ENCODE data around the gene ZNF845.
"Not testable (repeated sequence)": the region's sequence is repeated elsewhere in the genome, so short reads cannot be mapped to it uniquely, and the experiment has no call there.

Gene ZNF845

GRCh38 chr19:53333066-53333462 is 485 bp upstream of the ZNF845 start:
- H3K36me3 ChIP-seq (ENCODE audit: control insufficient read depth, insufficient read depth, low read length), result peaks cover 4% of the 10 kb centered on the region
- peaks cover 5% of the 10 kb centered on the region for H3K4me1 ChIP-seq (ENCODE audit: control insufficient read depth, insufficient read depth, low read length, poor library complexity, severe bottlenecking)
- peak overlapping the region; percentile 90 for H3K27ac ChIP-seq (ENCODE audit: low read depth, low read length, severe bottlenecking)
- WGBS, 2 experiments (ENCODE audit: insufficient coverage in 2 of 2), result 14 to 21% methylated on average over 5 to 10 of the region's 14 CpGs
- H3K9me3 ChIP-seq (ENCODE audit: control insufficient read depth, low read length), result peaks cover 12% of the 10 kb centered on the region
- peak overlapping the region; percentile 86 for H3K4me3 ChIP-seq (ENCODE audit: extremely low read depth, insufficient read depth, low read length, poor library complexity, severe bottlenecking)

- Histone ChIP-seq H3K9me3 (ENCODE audit: control insufficient read depth, low read length) (peaks cover 11% of the 10 kb centered on the region), H3K36me3 (ENCODE audit: control insufficient read depth, insufficient read depth, low read length) (peaks cover 96% of the 10 kb centered on the region)
- WGBS, 2 experiments (ENCODE audit: insufficient coverage in 2 of 2), result 86% methylated on average over 1 of the region's 4 CpGs; no CpG with 5 or more reads in 1 of the 2 experiments
- not testable (repeated sequence) for H3K27ac ChIP-seq (ENCODE audit: low read depth, low read length, severe bottlenecking); H3K4me1 ChIP-seq (ENCODE audit: control insufficient read depth, insufficient read depth, low read length, poor library complexity, severe bottlenecking); H3K4me3 ChIP-seq (ENCODE audit: extremely low read depth, insufficient read depth, low read length, poor library complexity, severe bottlenecking)
These were observed 10.9 kb downstream of the ZNF845 start for GRCh38 chr19:53344403-53344802.

GRCh38 chr19:53355739-53356138 is 22.2 kb downstream of the ZNF845 start:
- no peak overlapping the region for H3K27ac ChIP-seq (ENCODE audit: low read depth, low read length, severe bottlenecking)
- no CpG with 5 or more reads among the region's 1 CpG for WGBS, 2 experiments (ENCODE audit: insufficient coverage in 2 of 2)
- peaks cover 60% of the 10 kb centered on the region for H3K9me3 ChIP-seq (ENCODE audit: control insufficient read depth, low read length)

GRCh38 chr19:53357821-53358581 is 24.5 kb downstream of the ZNF845 start:
- WGBS, 2 experiments (ENCODE audit: insufficient coverage in 2 of 2), result 92 to 96% methylated on average over 19 to 25 of the region's 35 CpGs
- Histone ChIP-seq H3K36me3 (ENCODE audit: control insufficient read depth, insufficient read depth, low read length) (peaks cover 19% of the 10 kb centered on the region), H3K4me3 (ENCODE audit: extremely low read depth, insufficient read depth, low read length, poor library complexity, severe bottlenecking) (no peak overlapping the region), H3K27ac (ENCODE audit: low read depth, low read length, severe bottlenecking) (no peak overlapping the region), H3K4me1 (ENCODE audit: control insufficient read depth, insufficient read depth, low read length, poor library complexity, severe bottlenecking) (no peaks in the 10 kb centered on the region), H3K9me3 (ENCODE audit: control insufficient read depth, low read length) (peaks cover 40% of the 10 kb centered on the region)

More at GRCh38 chr19:53355739-53356138, 22.2 kb downstream of the ZNF845 start:
- Histone ChIP-seq H3K4me3 (ENCODE audit: extremely low read depth, insufficient read depth, low read length, poor library complexity, severe bottlenecking) (no peak overlapping the region), H3K36me3 (ENCODE audit: control insufficient read depth, insufficient read depth, low read length) (peaks cover 42% of the 10 kb centered on the region), H3K4me1 (ENCODE audit: control insufficient read depth, insufficient read depth, low read length, poor library complexity, severe bottlenecking) (no peaks in the 10 kb centered on the region)

GRCh38 chr19:53360056-53360455 is 26.5 kb downstream of the ZNF845 start:
- 92% methylated on average over 5 of the region's 10 CpGs; no CpG with 5 or more reads in 1 of the 2 experiments for WGBS, 2 experiments (ENCODE audit: insufficient coverage in 2 of 2)
- H3K36me3 ChIP-seq (ENCODE audit: control insufficient read depth, insufficient read depth, low read length); H3K4me1 ChIP-seq (ENCODE audit: control insufficient read depth, insufficient read depth, low read length, poor library complexity, severe bottlenecking); H3K4me3 ChIP-seq (ENCODE audit: extremely low read depth, insufficient read depth, low read length, poor library complexity, severe bottlenecking); H3K27ac ChIP-seq (ENCODE audit: low read depth, low read length, severe bottlenecking): not testable (repeated sequence)
- H3K9me3 ChIP-seq (ENCODE audit: control insufficient read depth, low read length), result peaks cover 20% of the 10 kb centered on the region

GRCh38 chr19:53365134-53365898 is 31.8 kb downstream of the ZNF845 start, which contains the start of gene ZNF525:
Gene ZNF525 (plus strand): TSS chr19:53365705. CDS start chr19:53372282, 6,577 bp downstream.
- Histone ChIP-seq H3K9me3 (ENCODE audit: control insufficient read depth, low read length) (no peaks in the 10 kb centered on the region), H3K4me1 (ENCODE audit: control insufficient read depth, insufficient read depth, low read length, poor library complexity, severe bottlenecking) (peaks cover 4% of the 10 kb centered on the region), H3K27ac (ENCODE audit: low read depth, low read length, severe bottlenecking) (no peak within 1 kb of the TSS), H3K36me3 (ENCODE audit: control insufficient read depth, insufficient read depth, low read length) (no peaks in the 10 kb centered on the region), H3K4me3 (ENCODE audit: extremely low read depth, insufficient read depth, low read length, poor library complexity, severe bottlenecking) (peak within 1 kb of the TSS; percentile 75)
- 2 to 3% methylated on average over 33 to 34 of the region's 45 CpGs for WGBS, 2 experiments (ENCODE audit: insufficient coverage in 2 of 2)

- WGBS, 2 experiments (ENCODE audit: insufficient coverage in 2 of 2), result 0% methylated on average over 20 to 26 of the region's 32 CpGs
- H3K27ac ChIP-seq (ENCODE audit: low read depth, low read length, severe bottlenecking), result no peak overlapping the region
- no peaks in the 10 kb centered on the region for H3K9me3 ChIP-seq (ENCODE audit: control insufficient read depth, low read length)
- H3K36me3 ChIP-seq (ENCODE audit: control insufficient read depth, insufficient read depth, low read length), result no peaks in the 10 kb centered on the region
- H3K4me3 ChIP-seq (ENCODE audit: extremely low read depth, insufficient read depth, low read length, poor library complexity, severe bottlenecking), result peak overlapping the region; percentile 75
- peaks cover 4% of the 10 kb centered on the region for H3K4me1 ChIP-seq (ENCODE audit: control insufficient read depth, insufficient read depth, low read length, poor library complexity, severe bottlenecking)
These were observed 32.4 kb downstream of the ZNF845 start for GRCh38 chr19:53365899-53366493.

- Histone ChIP-seq H3K27ac (ENCODE audit: low read depth, low read length, severe bottlenecking) (no peak overlapping the region), H3K4me3 (ENCODE audit: extremely low read depth, insufficient read depth, low read length, poor library complexity, severe bottlenecking) (no peak overlapping the region), H3K9me3 (ENCODE audit: control insufficient read depth, low read length) (peaks cover 4% of the 10 kb centered on the region), H3K36me3 (ENCODE audit: control insufficient read depth, insufficient read depth, low read length) (peaks cover 37% of the 10 kb centered on the region), H3K4me1 (ENCODE audit: control insufficient read depth, insufficient read depth, low read length, poor library complexity, severe bottlenecking) (peaks cover 1% of the 10 kb centered on the region)
- WGBS, 2 experiments (ENCODE audit: insufficient coverage in 2 of 2), result 80 to 92% methylated on average over 4 of the region's 4 CpGs
These were observed 38.6 kb downstream of the ZNF845 start for GRCh38 chr19:53372196-53372595.

GRCh38 chr19:53374288-53374687 is 40.7 kb downstream of the ZNF845 start:
- Histone ChIP-seq H3K4me3 (ENCODE audit: extremely low read depth, insufficient read depth, low read length, poor library complexity, severe bottlenecking) (no peak overlapping the region), H3K27ac (ENCODE audit: low read depth, low read length, severe bottlenecking) (no peak overlapping the region), H3K36me3 (ENCODE audit: control insufficient read depth, insufficient read depth, low read length) (peaks cover 57% of the 10 kb centered on the region), H3K9me3 (ENCODE audit: control insufficient read depth, low read length) (peaks cover 4% of the 10 kb centered on the region), H3K4me1 (ENCODE audit: control insufficient read depth, insufficient read depth, low read length, poor library complexity, severe bottlenecking) (no peaks in the 10 kb centered on the region)
- WGBS, 2 experiments (ENCODE audit: insufficient coverage in 2 of 2), result 57 to 77% methylated on average over 1 to 2 of the region's 3 CpGs

- WGBS, 2 experiments (ENCODE audit: insufficient coverage in 2 of 2), result 100% methylated on average over 1 of the region's 1 CpG; no CpG with 5 or more reads in 1 of the 2 experiments
- no peak overlapping the region for H3K4me3 ChIP-seq (ENCODE audit: extremely low read depth, insufficient read depth, low read length, poor library complexity, severe bottlenecking)
These were observed 41.2 kb downstream of the ZNF845 start for GRCh38 chr19:53374743-53375142.

More at GRCh38 chr19:53374743-53375142, 41.2 kb downstream of the ZNF845 start:
- Histone ChIP-seq H3K36me3 (ENCODE audit: control insufficient read depth, insufficient read depth, low read length) (peaks cover 62% of the 10 kb centered on the region), H3K4me1 (ENCODE audit: control insufficient read depth, insufficient read depth, low read length, poor library complexity, severe bottlenecking) (no peaks in the 10 kb centered on the region), H3K27ac (ENCODE audit: low read depth, low read length, severe bottlenecking) (no peak overlapping the region), H3K9me3 (ENCODE audit: control insufficient read depth, low read length) (peaks cover 4% of the 10 kb centered on the region)

Measured in mesodermal cell (in vitro differentiated cells).